Upper lobe of right lung (tissue), 1 donor: ENCODE results near the gene FOXN1. TPM values are rescaled to one million over a fixed set of nuclear protein-coding genes. Genes with fewer than 3 reads are reported as not detected.

Experiments
- ATAC-seq: fragments of 200-7000 bp; cut with Tn5 transposase; one replicate; pipeline ENCODE4 v1.9.1; 2020; ENCODE audit warnings: mild to moderate bottlenecking, moderate library complexity
- DNase-seq: peaks from one replicate; pipeline ENCODE4 v3.0.0-alpha.2; 2020
- H3K27ac ChIP-seq: fragments of 200-600 bp; one replicate; pipeline ENCODE4 v1.8.0; 2022
- H3K27me3 ChIP-seq: fragments of 200-600 bp; one replicate; pipeline ENCODE4 v1.8.0; 2022; ENCODE audit warnings: mild to moderate bottlenecking
- H3K36me3 ChIP-seq: fragments of 200-600 bp; one replicate; pipeline ENCODE4 v1.8.0; 2022
- H3K4me1 ChIP-seq: fragments of 200-600 bp; one replicate; pipeline ENCODE4 v1.8.0; 2022
- H3K4me3 ChIP-seq: fragments of 200-600 bp; one replicate; pipeline ENCODE4 v1.8.0; 2022; ENCODE audit warnings: mild to moderate bottlenecking
- H3K9me3 ChIP-seq: fragments of 200-600 bp; one replicate; pipeline ENCODE4 v1.8.0; 2022
- intact Hi-C: fragments of 100-400 bp; cut with DNase I; formaldehyde crosslinking; loops from one replicate; pipeline ENCODE4 v1.11.0; 2022
- total RNA-seq: library from RNA; stranded (reverse); fragmentation: NEBNext Ultra II Directional; extraction: Animal tissue kit (Norgen Biotek cat#: 25700); gene quantifications from one replicate; pipeline ENCODE4 v1.2.1, GENCODE V29; 2021
- TF ChIP-seq, protein P1 (sequence below): fragments of 200-600 bp; IDR thresholded peaks from one replicate; pipeline ENCODE4 v1.8.0; 2022; ENCODE audit warnings: antibody characterized with exemption
- donor health status: DM: no; HTN: yes; CAD: no; lungs with severe emphysema.

Gene FOXN1
- total RNA-seq, 1 donor from 2014 or later: 0.35 TPM

DNA sequence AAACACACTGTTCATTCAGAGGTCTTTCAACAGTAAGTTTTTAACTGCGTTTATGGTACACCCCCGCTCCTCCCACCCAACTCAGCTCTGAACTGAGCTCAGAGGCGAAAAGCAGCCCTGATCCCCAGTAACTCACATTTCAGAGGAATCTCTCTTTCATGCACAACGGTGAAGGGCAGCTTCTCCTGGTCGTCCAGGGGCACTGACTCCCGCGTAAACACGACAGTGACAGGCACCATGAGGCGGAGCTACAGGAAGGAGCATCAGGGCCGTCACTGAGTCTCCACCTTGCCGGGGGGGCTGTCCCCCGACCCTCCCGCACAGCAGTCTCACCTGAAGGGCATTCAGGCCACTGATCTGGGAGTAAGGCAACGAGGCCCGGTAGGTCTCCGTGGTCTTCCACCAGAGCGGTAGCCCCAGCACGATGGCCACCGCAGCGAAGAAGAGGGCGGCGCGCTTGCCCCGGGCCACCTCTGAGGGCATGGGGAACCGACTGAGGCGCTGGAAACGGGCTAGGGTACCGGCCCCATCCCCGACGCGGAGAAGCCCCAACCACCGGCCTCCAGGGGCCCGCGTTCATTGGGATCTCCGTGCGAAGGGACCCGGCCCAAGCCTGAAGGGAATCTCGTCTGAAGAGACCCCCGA lies 64.7 kb downstream of the FOXN1 start:
- peaks cover 18% of the 10 kb centered on the region for H3K4me1 ChIP-seq
- peak overlapping the region; percentile 86 for H3K27ac ChIP-seq
- peak; percentile 45 for ATAC-seq
- no peaks in the 10 kb centered on the region for H3K9me3 ChIP-seq
- intact Hi-C loops: no loop called here
- peak overlapping the region; percentile 99 for H3K4me3 ChIP-seq
- DNase-seq: no peak
- H3K36me3 ChIP-seq: no peaks in the 10 kb centered on the region
- H3K27me3 ChIP-seq: no peaks in the 10 kb centered on the region
- TF ChIP-seq, protein P1, sequence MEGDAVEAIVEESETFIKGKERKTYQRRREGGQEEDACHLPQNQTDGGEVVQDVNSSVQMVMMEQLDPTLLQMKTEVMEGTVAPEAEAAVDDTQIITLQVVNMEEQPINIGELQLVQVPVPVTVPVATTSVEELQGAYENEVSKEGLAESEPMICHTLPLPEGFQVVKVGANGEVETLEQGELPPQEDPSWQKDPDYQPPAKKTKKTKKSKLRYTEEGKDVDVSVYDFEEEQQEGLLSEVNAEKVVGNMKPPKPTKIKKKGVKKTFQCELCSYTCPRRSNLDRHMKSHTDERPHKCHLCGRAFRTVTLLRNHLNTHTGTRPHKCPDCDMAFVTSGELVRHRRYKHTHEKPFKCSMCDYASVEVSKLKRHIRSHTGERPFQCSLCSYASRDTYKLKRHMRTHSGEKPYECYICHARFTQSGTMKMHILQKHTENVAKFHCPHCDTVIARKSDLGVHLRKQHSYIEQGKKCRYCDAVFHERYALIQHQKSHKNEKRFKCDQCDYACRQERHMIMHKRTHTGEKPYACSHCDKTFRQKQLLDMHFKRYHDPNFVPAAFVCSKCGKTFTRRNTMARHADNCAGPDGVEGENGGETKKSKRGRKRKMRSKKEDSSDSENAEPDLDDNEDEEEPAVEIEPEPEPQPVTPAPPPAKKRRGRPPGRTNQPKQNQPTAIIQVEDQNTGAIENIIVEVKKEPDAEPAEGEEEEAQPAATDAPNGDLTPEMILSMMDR: no peak

DNA sequence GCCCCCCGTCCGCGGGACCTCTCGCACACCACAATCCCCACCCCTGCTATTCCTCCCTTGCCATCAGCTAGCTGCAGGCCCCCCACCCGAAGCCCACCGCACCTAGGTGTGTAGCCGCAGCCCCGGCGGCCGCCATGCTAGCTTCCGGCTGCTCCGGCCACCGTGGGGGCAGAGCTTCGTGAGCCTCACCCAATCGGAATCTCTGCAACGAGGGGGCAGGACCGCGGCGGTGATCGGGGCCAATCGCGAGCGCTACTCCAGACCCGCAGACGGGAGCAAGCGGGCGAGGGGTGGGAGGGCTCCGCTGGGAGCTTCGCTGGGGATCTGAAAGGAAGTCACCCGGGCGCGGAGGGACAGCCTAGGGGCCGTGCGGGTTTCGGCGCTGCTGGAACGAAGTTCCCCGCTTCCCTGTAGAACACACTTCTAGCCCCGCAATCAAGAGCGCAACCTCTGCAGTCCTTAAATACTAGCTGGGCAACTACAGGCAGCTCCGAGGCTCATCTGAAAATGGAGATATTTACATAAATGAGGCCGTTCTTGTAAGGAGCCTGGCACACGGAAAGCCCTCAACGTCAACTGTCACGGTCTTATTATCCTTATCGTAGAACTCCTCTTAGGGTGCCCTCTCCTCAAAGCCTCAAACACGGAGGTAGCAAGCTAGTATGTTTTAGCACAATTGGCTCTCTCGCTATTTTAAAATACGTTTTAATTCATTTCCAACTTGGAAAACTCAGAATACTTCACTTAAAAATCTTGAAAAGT lies 65.4 kb downstream of the FOXN1 start, which contains the start of gene PIGS:
PIGS (minus strand) TSS at position 164 of the 762 bp plus-strand sequence; CDS start at position 136, 28 bp downstream.
- DNase-seq (peak; percentile 98), ATAC-seq (peak; percentile 99)
- intact Hi-C loops: no loop called here
- Histone ChIP-seq H3K27ac (peak within 1 kb of the TSS; percentile 86), H3K9me3 (no peaks in the 10 kb centered on the region), H3K4me1 (peaks cover 18% of the 10 kb centered on the region), H3K36me3 (no peaks in the 10 kb centered on the region), H3K4me3 (peak within 1 kb of the TSS; percentile 99), H3K27me3 (no peaks in the 10 kb centered on the region)
- TF ChIP-seq, protein P1: no peak

DNA sequence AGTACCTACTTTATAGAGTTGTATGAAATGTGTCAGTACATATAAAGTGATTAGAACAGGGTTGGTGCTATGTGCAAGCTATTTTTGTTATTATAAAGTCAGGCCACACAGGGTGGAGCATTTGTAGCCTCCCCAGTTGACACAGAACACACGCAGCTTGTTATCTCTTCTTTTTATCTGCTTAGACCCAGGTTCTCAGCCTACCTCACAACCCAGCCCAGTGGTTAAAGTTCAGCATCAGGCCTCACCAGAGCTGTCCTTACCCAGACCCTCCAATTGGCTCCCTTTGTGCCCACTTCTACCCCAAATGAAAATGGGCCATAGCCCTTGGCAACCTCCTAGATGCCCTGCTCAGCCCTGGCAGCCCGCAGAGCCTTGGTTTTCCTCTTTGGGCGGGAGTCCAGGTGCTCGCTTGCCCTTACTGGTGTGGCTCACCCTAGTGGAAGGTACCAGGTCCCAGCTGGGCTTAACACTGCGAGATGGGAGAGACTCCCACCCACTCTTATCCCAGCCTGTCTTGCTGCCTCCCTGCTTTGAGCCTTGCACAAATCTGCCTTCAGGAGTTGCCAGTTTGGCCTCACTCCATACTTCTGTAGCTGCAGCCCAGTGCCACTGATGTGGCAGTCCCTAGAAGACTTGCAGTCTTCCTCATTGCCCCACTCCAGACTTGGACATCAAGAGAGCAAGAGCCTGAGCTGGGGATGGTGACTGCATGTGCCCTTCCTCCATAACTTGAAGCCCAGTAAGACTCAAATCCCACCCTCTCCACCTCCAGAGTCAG lies 66.3 kb downstream of the FOXN1 start:
- TF ChIP-seq, protein P1: no peak
- DNase-seq: no peak

DNA sequence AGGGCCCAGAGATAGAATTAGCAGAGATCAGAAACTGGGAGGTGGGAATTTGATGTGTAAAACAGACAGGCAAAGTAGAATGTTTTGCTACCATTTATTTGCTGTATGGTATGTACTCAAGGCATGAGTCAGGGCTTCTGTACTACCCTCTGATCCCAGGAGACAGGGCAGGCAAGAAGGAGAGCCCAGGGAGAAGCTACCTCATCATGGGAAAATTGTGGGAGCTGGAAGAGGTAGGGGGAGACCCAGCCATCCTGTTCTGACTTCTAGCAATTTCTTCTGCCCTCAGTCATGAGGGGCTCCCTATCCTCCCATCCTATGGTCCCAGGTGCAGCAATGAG lies 66.9 kb downstream of the FOXN1 start:
- no peaks in the 10 kb centered on the region for H3K36me3 ChIP-seq
- H3K4me3 ChIP-seq: no peak overlapping the region
- ATAC-seq: no peak
- TF ChIP-seq, protein P1: no peak
- H3K9me3 ChIP-seq: no peaks in the 10 kb centered on the region
- H3K4me1 ChIP-seq: peaks cover 24% of the 10 kb centered on the region
- no peaks in the 10 kb centered on the region for H3K27me3 ChIP-seq
- no peak for DNase-seq
- intact Hi-C loops: no loop called here
- H3K27ac ChIP-seq: no peak overlapping the region

More for the DNA sequence above, 66.3 kb downstream of the FOXN1 start:
- H3K27me3 ChIP-seq: no peaks in the 10 kb centered on the region
- peaks cover 24% of the 10 kb centered on the region for H3K4me1 ChIP-seq
- peak overlapping the region; percentile 99 for H3K4me3 ChIP-seq
- peak overlapping the region; percentile 86 for H3K27ac ChIP-seq
- no peaks in the 10 kb centered on the region for H3K9me3 ChIP-seq
- intact Hi-C loops: no loop called here
- no peak for ATAC-seq
- no peaks in the 10 kb centered on the region for H3K36me3 ChIP-seq

DNA sequence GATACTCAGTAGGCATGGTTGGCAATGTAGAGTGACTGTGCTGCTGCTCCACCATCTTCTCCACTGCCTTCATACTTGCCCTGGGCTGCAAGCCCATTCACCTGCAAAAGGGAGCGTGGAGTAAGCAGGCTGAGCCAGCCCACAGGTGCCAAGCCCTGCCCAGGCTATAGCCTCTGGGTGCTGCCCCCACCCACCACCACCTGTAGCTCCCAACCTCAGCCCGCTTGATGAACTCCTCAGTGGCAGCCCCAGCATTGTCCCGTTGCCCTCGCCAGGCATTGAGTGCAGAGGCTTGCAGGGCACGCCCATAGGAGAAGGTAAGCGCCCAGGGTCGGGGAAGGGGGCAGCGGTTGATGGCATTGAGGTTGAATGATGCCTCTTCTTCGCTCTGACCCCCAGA lies 67.4 kb downstream of the FOXN1 start:
- H3K36me3 ChIP-seq: no peaks in the 10 kb centered on the region
- ATAC-seq (no peak), DNase-seq (no peak)
- intact Hi-C loops: no loop called here
- no peak overlapping the region for H3K4me3 ChIP-seq
- no peaks in the 10 kb centered on the region for H3K9me3 ChIP-seq
- H3K27me3 ChIP-seq: no peaks in the 10 kb centered on the region
- H3K27ac ChIP-seq: no peak overlapping the region
- TF ChIP-seq, protein P1: no peak
- peaks cover 24% of the 10 kb centered on the region for H3K4me1 ChIP-seq
